GM18502 (cell line): ENCODE data around the gene CCDC127.

Source experiments
- ATAC-seq: cut with Tn5 transposase; IDR thresholded peaks from one replicate; pipeline ENCODE4 v1.9.1; 2021; ENCODE audit warnings: mild to moderate bottlenecking; ENCODE audit not compliant: unreplicated experiment, poor library complexity

Gene CCDC127

DNA sequence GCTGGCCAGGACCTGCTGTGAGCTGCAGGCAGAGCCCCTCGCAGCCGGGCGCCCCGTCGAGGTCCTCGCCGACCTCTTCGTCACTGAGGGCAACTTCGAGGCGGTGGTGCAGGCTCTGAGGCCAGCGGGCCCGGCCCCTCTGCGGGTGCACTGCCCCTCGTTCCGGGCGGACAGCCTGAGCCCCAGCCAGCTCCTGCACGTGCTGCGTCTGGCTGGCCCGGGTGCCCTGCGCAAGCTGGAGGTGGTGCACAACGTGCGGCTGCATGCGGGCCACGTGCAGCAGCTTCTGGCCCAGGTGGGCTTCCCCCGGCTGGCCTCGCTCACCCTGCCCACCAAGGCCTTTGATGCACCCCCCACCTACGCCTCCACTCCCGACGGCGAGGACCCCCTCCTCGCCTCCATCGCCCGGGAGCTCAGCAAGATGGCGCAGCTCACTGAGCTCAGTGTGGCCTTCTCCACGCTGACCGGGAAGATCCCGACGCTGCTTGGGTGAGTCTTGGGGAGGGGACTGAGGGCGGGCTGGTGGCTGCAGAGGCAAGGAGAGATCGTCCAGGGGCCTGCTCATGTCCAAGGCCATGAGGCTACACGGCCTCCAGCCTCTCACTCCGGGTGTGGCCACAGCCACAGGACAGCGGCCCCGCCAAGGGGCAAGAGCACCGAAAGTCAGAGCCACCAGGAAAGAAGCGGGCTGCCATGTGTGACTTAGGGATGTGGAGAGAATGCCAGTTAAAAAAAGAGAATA lies 25.8 kb downstream of the CCDC127 start:
- no peak for ATAC-seq

DNA sequence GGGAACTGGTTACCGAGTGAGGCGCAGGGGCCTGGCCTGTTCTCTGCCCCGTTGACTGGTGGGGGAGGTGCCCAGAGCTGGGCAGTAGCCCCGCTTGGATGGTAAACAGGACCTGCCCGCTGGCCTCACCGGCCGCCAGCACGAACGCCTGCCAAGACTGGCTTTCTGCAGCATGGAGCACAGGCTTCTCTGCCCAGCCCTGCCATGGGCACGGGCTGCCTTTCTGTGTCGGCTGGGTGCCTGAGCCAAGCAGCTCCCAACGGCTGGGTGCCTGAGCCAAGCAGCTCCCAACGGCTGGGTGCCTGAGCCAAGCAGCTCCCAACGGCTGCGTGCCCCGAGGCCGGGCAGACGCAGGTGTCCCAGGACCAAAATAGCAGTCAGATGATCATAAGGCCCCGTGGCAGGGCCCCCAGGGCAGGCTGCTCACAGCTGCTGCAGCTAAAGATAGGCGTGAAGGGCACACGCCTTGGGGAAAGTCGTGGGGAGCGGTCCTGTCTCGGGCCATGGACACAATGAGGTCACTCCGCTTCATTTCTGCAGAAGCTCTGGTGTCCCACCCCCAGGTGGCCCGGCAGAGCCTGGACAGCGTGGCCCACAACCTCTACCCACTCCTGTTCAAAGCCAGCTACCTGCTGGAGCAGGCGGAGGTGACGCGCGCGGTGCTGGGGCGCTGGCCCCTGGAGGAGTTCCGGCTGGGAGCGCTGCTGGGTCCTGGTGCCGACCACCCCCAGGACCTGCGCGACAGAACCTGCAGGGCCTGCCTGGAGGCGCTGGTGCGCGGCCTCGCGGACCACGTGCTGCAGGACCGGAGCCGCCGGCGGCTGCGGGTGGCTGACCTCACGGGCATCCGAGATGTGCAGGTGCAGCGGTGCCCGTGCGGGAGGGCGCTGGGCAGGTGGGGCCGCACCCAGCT lies 26.7 kb downstream of the CCDC127 start, which contains the start of gene LRRC14B:
TSS of gene LRRC14B (plus strand) at position 460 of the 913 bp plus-strand sequence. CDS start at position 504, 44 bp downstream.
- ATAC-seq = no peak

DNA sequence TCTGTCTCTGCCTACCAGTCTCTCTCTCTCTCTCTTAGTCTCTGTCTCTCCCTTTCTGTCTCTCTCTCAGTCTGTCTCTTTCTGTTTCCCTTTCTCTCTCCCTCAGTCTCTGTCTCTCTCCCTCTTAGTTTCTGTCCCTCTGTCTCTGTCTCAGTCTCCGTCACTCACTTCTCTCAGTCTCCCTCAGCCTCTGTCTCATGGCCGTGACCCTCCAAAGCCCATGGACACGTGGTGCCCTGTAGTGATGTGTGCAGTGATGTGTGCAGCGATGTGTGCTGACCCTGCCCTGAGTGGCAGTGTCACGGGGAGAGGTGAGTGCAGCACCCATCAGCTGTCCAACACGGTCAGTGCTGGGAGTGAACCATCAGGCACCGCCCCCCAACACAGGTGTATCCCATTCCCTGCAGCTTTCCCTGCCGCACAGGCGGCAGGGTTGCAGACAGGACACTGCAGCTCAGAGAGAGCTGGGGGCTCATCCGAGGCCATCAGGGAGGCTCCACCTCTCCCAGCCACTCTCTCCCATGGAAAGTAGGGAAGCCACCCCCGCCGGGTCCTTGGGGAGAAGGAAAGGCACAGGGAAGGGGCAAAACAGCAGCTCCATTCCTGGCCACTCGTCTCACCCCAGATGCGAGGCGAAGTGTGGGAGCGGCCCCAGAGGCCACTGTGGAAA lies 27.5 kb downstream of the CCDC127 start:
- ATAC-seq = no peak

DNA sequence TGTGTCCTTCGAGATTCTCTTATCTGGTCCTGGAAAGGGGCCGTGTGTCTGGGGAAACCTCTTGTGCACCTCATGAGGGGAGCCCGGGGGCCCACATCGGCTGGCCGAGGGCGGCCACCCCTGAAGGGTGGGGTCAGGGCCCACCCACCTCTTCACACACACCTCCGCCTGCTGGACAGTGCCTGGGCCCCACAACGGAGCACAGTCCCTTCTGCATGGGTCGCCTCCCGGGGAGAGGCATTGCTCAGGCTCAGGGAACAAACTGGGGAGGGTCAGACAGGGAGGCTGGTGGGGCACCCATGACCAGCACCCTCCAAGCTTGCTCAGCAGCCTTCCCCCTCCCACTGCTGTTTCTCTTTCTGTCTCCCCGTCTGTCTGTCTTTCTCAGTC lies 28.0 kb downstream of the CCDC127 start:
- no peak for ATAC-seq

DNA sequence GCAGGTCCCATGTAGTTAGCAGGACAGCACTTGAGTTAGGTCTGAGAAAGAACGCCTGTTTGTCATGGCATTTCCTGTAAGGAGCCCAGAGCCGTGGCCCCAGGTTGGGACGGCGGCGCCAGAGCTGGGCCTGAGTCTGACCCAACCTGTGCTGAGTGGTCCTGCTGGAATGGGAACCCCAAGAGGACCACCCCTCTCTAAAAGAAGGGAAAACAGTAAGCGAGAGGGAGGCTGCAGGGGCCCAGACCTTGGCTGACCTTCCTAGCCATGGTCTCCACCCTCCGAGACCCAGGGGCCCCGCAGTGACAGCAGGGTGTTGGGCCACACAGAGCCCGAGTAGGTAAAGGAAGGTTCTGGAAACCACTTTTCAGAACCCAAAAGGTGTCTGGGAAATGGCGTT lies 28.5 kb downstream of the CCDC127 start:
- no peak for ATAC-seq

DNA sequence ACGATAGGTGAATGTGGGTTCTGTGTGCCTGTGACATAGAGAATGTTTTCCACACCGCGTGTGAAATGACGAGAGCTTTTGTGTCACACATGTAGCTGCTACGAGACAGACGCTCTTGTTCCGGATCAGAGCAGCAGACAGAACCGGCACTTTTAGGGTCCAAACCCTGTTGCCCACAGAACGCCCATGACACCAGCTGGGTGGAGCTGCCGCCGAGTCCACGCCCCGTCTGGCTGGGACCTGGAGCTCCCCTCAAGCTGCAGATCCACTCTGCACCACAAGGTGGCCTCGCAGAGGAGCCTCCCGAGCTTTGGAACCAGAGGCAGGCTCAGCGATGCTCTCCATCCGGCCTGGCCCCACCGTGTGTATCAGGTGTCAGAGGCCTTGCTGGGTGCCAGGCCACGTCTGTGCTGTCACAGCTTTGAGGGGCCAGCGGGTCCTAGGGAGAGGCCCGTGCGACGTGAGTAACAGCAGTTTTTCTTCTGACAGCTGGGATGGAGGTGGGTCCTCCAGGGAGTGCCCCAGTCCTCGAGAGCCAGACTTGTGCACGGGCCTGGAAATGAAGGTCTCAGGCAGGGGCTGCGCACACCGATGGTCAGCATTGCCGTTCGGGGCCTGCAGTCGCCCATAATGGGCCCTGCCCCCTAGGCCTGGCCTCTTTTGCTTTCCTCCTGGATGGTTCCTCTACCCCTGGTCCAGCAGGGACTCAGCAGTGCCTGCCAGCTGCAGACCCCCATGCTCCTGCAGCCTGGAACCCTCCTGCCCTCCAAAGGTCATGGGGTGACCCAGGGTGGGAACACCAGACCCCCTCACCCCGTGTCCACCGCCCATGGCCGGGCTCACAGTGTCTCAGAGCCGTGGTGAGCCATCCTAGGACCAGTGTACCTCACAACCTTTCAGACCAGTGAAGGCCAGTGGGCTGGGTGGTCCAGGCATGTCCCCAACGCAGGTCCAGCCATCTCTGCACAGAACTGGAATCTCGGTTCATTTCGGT lies 29.2 kb downstream of the CCDC127 start:
- peak; percentile 96 for ATAC-seq

DNA sequence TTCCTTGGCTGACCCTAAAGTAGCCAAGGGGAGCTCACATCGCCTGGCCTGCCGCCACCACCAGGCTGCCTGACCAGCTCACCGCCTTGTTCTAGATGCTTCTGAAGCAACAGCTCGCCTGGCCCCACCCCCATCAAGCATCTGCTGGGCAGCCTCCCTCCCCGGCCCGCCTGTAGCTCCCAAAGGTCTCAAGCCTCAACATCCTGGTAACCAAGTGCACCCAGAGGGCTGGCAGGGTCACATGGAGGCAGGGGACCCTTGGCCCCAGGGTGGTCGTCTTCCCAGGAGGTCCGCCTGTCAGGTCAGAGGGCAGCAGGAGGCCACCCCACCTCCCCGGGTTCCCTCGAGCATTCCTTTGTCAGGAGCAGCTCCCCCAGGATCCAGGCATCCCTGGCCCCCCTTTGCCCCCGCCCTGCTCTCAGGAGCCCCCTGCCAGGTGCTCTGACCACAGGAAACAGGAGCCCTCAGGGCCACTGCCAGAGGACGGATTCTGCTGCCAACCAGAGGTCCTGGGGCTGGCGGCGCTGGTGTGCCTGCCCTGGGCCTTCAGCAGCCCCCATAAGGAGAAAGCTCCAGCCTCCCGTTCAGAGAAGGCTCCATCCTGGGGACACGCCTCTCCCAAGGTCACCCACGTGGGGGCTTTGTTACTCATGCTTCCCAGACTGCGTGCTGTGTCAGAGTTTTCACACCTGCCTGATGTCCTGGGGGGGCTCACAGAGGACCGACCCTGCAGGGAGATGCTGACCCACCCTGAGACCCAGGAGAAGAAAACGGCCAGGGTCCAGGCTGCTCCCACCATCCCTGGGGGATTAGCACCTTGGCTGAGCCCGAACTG lies 30.1 kb downstream of the CCDC127 start:
- ATAC-seq = no peak

DNA sequence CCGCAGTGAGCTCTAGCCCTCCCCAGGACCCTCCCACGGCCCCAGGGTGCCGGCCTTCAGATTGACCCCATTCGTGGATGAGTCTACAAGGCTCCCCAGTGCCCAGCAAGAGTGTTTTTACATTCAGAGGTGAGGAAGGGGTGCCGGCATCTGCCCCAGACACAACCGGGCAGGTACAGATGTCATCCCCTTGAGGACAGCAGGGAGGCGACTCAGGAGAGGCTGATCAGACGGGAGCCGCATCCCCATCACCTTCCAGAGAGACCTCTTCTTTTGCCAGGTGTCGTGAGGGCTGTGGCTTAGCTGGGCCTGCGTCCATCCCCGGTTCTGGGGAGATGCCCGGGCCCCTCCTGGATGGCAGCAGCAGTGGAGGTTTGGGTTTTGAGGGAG lies 30.9 kb downstream of the CCDC127 start:
- ATAC-seq = no peak

DNA sequence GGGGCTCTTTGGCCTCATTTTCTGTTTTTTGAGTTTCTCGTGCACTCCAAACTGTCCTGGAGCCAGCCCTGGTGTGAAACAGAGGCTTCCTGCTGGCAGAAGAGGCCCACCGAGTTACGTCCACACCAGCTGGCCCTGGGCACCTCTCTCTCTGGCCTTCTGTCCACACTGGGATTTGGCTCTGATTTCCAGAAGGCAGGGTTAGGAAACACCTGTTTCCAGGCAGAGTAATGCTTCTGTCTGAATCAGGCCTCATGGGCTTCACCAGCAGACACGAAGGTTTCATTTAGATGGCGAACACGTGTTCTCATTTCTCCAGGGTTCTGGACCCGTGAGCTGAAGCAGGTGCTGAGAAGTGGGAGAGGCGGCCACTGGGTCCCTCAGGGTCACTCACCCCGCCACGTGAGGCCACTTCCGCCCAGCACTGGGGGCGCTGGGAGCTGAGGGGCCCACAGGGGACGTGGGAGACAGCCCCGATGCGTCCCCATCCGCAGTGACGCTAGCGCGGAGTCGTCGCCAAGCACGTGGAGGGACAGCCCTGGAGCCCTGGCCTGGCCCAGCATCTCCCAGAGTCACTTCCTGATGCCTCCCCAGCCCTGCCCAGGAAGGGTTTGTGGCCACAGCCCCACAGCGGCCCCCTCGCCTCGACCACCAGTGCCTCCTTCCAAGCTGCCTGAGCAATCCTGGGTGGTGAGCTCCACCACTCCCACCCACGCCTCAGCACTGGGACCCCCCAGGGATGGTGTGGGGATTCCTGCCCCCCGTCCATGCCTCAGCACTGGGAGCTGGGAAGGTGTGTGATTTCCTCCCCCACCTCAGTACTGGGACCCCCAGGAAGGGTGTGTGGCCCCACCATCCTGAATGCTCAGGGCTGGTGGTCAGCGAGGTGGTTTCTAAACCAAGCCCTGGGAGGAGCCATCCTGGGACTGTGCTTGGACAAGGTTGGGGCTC lies 31.6 kb downstream of the CCDC127 start:
- ATAC-seq = no peak

DNA sequence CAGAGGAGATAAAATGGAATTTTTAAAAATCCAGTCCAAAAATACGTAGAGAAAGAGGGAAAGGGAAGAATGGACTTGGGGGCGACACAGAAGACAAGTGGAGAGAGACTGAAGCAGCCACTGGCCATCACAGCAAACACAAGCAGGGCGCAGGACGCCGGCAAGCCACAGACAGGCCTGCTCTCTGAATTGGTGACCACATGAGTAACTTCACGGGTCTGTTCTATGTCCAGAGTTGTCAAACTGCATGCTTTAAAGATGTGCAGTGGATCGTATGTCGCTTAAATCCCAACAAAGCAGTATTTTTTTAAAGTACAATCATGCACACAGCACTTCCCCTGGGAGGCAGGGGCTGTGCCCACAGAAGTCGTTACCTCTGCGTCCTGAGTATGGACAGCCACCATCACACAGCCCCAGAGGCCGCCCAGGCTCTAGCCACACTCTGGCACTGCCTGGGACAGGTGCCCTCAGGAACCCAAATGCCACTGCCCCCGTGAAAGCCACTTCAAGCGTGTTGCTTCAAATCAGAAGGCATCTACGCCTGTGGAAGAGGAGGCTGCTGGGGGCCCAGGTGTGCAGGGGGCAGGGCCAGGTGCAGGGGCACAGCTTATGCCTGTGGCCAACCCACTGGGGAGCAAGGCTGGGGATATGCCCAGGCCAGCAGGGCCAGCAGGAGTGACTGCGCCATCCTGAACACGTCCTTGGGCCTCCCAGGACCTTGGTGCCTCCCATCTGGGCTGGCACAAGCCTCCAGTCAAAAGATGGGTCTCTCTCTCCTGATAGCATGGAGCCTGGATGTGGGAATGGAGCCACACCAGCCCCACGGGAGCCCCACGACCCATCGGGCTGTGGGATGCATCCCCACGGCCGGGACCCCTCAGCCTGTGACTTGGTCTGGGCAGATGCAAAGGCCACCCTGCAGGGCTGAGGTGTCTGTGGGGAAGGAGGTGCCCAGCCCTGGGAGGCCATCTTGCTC lies 32.6 kb downstream of the CCDC127 start:
- no peak for ATAC-seq

DNA sequence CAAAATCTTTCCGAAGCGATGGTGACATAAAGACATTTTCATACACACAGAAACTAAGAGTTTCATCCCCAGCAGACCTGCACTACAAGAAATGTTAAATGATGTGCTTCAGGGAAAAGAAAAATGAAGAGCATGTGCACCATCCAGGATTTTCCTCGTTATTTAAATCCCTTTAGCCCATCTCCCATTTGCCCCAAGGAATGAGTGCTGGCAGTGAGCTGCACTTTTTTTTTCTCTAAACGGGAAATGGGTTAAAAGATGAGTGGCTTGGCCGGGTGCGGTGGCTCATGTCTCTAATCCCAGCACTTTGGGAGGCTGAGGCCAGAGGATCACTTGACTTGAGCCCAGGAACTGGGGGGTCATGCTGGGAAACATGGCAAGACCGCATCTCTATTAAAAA lies 33.5 kb downstream of the CCDC127 start:
- no peak for ATAC-seq

DNA sequence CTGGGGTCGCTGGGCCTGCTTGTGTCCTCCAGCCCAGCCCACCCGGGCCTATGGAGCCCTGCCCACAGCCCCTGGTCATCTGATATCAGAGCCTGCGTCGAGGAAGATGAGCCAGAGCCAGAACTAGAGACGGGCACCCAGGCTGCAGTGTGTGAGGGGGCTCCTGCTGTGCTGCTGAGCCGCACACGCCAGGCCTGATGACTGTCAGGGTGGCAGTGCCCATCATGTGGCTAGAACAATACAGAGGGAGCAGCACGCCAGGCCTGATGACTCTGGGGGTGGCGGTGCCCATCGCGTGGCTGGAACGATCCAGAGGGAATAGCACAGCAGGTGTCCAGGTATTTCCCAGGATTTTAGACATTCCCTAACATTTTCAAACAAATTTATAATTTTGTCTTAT lies 35.8 kb downstream of the CCDC127 start:
- no peak for ATAC-seq

DNA sequence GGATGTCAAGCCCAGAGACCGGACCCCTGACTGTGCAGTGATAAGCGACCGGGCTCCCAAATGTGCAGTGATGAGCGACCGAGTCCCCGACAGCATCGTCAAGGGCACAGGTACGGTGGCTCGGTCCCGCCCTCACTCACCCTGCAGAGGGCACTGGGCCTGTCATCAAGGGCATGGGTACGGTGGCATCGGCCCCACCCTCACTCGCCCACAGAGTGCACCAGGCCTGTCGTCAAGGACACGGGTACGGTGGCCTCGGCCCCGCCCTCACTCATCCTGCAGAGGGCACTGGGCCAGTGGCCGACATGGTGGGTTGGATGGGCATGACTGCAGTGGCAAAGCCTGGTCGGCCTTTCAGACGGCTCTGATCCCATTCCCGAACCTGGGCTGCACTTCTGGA lies 36.4 kb downstream of the CCDC127 start:
- no peak for ATAC-seq

DNA sequence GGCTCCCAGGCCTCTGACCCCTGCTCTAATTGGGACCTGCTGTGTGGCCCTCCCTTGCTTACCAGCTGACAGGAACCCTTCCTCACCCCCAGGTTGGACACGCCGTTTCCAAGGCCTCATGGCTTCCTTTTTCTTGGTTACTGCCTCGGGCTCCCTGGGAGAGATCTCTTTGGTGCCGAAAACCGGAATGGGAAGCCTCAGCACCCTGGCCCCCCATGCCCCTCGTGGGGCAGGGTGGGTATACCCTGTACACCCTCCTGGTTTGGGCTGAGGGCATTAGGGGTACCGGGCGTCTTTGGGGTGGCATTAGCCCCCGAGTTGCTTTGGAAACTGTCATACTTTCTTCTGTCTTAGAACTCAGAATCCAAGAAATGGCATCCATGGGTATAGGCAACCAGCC lies 36.8 kb downstream of the CCDC127 start:
- no peak for ATAC-seq

DNA sequence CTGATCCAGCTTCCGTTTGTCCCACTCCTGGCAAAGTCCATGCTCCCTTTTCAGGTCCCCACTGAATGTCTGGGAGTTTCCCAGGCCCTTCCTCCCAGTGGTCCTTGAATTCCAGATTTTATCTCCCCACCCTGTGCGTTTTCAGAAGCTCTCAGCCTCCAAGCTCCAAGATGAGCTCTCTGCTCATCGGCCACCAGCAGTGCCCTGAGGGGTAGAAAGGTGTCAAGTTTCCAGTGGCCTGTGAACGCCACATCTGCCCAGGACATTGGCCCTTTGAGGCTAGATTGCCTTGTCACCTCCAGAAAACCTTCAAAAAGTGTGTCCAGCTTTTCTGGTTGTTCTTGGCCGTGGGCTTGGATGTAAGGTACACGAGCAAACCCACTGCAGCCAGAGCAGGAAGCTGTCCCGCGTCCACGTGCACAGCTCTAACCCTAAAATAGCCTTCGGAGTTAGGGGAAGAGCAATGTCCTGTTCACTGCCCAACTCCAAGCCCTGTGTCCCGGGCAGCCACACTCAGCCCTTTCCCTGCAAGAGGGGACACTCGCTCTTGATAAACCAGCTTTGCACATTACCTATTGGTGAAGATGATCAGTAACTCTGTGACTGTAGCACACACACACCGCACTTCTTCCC lies 37.6 kb downstream of the CCDC127 start:
- ATAC-seq = no peak

DNA sequence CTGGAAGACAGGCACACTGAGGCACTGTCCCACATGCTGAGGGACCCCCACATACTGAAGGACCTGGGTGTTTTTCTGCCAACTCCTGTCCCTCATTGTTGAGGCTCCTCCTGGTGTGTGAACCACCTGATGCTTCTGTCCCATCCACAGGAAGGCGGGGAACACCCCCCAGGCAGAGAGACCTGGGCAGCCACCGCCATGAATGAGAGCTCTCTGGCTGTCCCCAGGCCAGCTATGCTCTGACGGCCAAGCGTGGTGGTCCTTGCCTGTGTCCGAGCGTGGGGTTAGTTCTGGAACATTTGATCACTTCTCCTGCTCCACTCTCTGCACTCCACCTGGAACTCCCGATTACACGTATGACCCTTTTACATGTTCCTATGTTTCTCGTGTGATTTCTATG lies 38.6 kb downstream of the CCDC127 start:
- ATAC-seq = no peak
